Mesendoderm (in vitro differentiated cells): ENCODE results near the gene CSNK1D.

Experiments
- DNase-seq: peaks from one replicate; pipeline ENCODE4 v3.0.0; 2013
- H2AK5ac ChIP-seq: 2 replicates; pipeline ENCODE4 v1.6.1; 2013; ENCODE audit warnings: low read length, inconsistent platforms
- H2BK120ac ChIP-seq: 2 replicates; pipeline ENCODE4 v1.6.1; 2013; ENCODE audit warnings: low read depth, mild to moderate bottlenecking, low read length, moderate library complexity, mixed read lengths
- H2BK15ac ChIP-seq: replicated peaks from 2 replicates; pipeline ENCODE4 v1.6.1; 2013; ENCODE audit warnings: low read depth, mild to moderate bottlenecking, moderate library complexity
- H2BK5ac ChIP-seq: 2 replicates; pipeline ENCODE4 v1.6.1; 2013; ENCODE audit warnings: low read length, inconsistent platforms
- H3K18ac ChIP-seq: 2 replicates; pipeline ENCODE4 v1.6.1; 2013; ENCODE audit warnings: mild to moderate bottlenecking, low read length, mixed read lengths
- H3K23ac ChIP-seq: one replicate; pipeline ENCODE4 v1.6.1; 2013; ENCODE audit warnings: low read length
- H3K27ac ChIP-seq: 2 replicates; pipeline ENCODE4 v1.5.1; 2013; ENCODE audit warnings: low read depth, mild to moderate bottlenecking, inconsistent platforms, low read length, moderate library complexity
- H3K27me3 ChIP-seq: 2 replicates; pipeline ENCODE4 v1.6.1; 2013; ENCODE audit warnings: low read length, control low read depth, mild to moderate bottlenecking, inconsistent platforms; ENCODE audit not compliant: insufficient read depth, poor library complexity
- H3K36me3 ChIP-seq: 2 replicates; pipeline ENCODE4 v1.6.1; 2013; ENCODE audit warnings: low read length, inconsistent platforms; ENCODE audit not compliant: control insufficient read depth, insufficient read depth
- H3K4ac ChIP-seq: one replicate; pipeline ENCODE4 v1.6.1; 2013; ENCODE audit warnings: low read depth, mild to moderate bottlenecking, low read length, moderate library complexity
- H3K4me1 ChIP-seq: 2 replicates; pipeline ENCODE4 v1.6.1; 2013; ENCODE audit warnings: low read depth, low read length, inconsistent platforms; ENCODE audit not compliant: control insufficient read depth
- H3K4me2 ChIP-seq: 2 replicates; pipeline ENCODE4 v1.6.1; 2013; ENCODE audit warnings: low read length
- H3K4me3 ChIP-seq: 2 replicates; pipeline ENCODE4 v1.5.1; 2013; ENCODE audit warnings: mild to moderate bottlenecking, low read length
- H3K56ac ChIP-seq: one replicate; pipeline ENCODE4 v1.6.1; 2013; ENCODE audit warnings: low read length
- H3K79me1 ChIP-seq: 2 replicates; pipeline ENCODE4 v1.6.1; 2013; ENCODE audit warnings: low read length, inconsistent platforms
- H3K79me2 ChIP-seq: 2 replicates; pipeline ENCODE4 v1.6.1; 2013; ENCODE audit warnings: mild to moderate bottlenecking, low read length; ENCODE audit not compliant: control insufficient read depth, insufficient read depth
- H3K9ac ChIP-seq: 2 replicates; pipeline ENCODE4 v1.6.1; 2013; ENCODE audit warnings: low read length, inconsistent platforms
- H4K5ac ChIP-seq: one replicate; pipeline ENCODE4 v1.6.1; 2013; ENCODE audit warnings: low read length
- H4K8ac ChIP-seq: one replicate; pipeline ENCODE4 v1.6.1; 2013; ENCODE audit warnings: low read depth, mild to moderate bottlenecking, control low read depth, low read length, moderate library complexity
- WGBS: extraction: QIAGEN DNeasy Blood & Tissue Kit; methylation state at CpG from one replicate; pipeline ENCODE4 v1.1.7; 2013; ENCODE audit warnings: low lambda C conversion rate, missing lambda C conversion rate; ENCODE audit not compliant: insufficient coverage; ENCODE audit errors: extremely low coverage; 5-methylcytosine and 5-hydroxymethylcytosine counted together

The CSNK1D gene

DNA sequence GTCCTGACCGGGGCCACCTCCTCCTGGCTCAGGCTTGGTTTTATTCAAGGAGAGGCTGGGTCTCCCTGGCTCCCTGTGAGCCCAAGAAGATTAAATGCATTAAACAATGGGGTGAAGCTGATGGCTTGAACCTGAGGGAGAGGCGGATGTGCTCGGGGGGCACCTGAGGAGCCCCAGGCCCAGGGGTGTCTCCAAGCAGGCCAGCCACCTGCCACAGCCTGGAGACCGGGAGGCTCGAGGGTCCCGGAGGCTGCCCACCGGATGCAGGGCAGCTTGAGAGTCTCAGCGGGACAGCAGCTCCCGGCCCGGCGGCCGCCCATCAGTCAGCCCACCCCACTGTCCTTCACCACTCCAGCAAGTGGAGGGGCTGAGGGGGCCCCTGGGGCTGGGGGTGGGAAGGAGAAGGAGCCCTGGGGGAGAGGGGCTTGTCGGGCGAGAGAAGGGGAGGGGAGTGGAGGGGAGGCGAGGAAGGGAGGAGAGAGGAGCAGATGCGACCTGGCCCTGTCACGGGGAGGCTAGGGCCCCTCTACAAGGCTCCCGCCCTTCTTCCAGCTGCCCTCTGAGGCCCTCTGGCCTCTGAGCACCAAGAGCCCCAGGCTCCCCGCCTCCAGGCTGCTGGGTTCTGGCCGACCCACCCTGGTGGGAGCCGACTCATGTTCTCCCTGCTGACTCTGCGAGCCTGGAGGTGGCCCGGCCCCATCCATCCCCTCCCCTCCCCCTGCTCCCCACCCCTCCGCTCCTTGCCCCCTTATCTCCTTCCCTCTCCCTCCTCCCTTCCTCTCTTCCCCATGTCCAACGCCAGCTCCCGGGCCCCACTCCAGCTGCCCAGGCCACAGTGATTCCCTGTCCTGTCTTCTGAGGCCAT is 30.7 kb upstream of the CSNK1D start:
- no peak overlapping the region for H3K4me3 ChIP-seq
- DNase-seq: no peak
- no peaks in the 10 kb centered on the region for H3K79me1 ChIP-seq
- no peaks in the 10 kb centered on the region for H3K4me1 ChIP-seq
- H3K9ac ChIP-seq: no peak overlapping the region
- H4K8ac ChIP-seq: no peak overlapping the region
- H3K23ac ChIP-seq: no peak overlapping the region
- H3K4ac ChIP-seq: no peak overlapping the region
- H2BK120ac ChIP-seq: no peak overlapping the region
- H2BK5ac ChIP-seq: no peak overlapping the region
- no peaks in the 10 kb centered on the region for H3K36me3 ChIP-seq
- no peaks in the 10 kb centered on the region for H3K79me2 ChIP-seq
- WGBS: no CpG with 5 or more reads among the region's 26 CpGs
- no peak overlapping the region for H2BK15ac ChIP-seq
- no peak overlapping the region for H4K5ac ChIP-seq
- H3K4me2 ChIP-seq: no peak overlapping the region
- no peaks in the 10 kb centered on the region for H3K27me3 ChIP-seq
- H3K18ac ChIP-seq: no peak overlapping the region
- H2AK5ac ChIP-seq: no peak overlapping the region
- H3K56ac ChIP-seq: no peak overlapping the region
- H3K27ac ChIP-seq: no peak overlapping the region

DNA sequence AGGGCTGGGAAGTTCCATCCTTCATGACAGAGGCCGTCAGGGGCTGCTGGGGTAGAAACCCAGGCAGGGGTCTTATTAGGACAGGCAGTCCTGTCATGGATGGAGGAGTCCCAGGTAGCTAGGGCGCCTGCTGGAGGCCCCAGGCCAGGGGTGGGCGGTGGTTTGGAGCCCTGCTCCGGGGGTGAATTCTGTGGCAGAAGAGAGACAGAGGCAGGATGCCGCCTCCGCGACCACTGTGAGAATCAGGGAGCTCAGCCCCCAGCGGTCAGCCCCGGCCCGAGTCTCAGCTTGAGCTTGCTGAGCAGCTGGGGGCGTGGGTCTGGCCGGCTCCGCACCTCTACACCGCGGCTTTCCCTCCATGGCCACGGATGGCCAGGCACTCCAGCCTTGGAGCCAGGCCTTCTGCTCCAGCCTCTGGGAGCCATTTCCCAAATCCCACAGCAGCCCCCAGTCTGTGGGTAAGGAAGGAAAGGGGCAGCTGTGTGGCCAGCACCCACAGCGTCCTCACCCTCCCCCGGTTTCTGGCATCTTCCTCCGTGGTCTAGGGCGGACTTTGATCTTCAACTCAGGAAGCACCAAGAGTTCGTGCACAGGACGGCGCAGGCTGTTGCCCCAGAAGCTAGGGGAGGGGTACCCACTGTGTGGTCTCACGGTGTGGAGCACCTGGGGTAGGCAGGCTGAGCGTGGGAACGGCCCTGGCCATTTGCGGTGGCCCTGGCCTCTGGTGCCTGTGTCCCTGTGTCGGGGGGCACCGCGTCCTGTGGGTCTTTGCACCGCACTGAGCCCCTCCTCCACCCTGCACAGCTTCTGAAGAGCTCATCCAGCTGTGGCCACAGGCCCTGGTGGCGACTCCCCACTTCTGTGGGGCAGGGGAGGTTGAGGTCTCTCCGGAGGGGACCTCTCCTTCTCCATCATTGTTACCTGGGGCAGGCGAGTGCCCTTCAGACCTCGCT is 29.8 kb upstream of the CSNK1D start:
- H2BK120ac ChIP-seq: no peak overlapping the region
- H3K56ac ChIP-seq: no peak overlapping the region
- H3K4ac ChIP-seq: no peak overlapping the region
- H2AK5ac ChIP-seq: no peak overlapping the region
- H3K79me2 ChIP-seq: no peaks in the 10 kb centered on the region
- no peak overlapping the region for H3K23ac ChIP-seq
- H3K79me1 ChIP-seq: no peaks in the 10 kb centered on the region
- H4K5ac ChIP-seq: no peak overlapping the region
- no peaks in the 10 kb centered on the region for H3K27me3 ChIP-seq
- H3K4me3 ChIP-seq: no peak overlapping the region
- no CpG with 5 or more reads among the region's 35 CpGs for WGBS
- H3K27ac ChIP-seq: no peak overlapping the region
- H3K9ac ChIP-seq: no peak overlapping the region
- H4K8ac ChIP-seq: no peak overlapping the region
- H2BK15ac ChIP-seq: no peak overlapping the region
- H3K4me2 ChIP-seq: no peak overlapping the region
- H3K18ac ChIP-seq: no peak overlapping the region
- no peaks in the 10 kb centered on the region for H3K4me1 ChIP-seq
- H3K36me3 ChIP-seq: no peaks in the 10 kb centered on the region
- no peak for DNase-seq
- no peak overlapping the region for H2BK5ac ChIP-seq

DNA sequence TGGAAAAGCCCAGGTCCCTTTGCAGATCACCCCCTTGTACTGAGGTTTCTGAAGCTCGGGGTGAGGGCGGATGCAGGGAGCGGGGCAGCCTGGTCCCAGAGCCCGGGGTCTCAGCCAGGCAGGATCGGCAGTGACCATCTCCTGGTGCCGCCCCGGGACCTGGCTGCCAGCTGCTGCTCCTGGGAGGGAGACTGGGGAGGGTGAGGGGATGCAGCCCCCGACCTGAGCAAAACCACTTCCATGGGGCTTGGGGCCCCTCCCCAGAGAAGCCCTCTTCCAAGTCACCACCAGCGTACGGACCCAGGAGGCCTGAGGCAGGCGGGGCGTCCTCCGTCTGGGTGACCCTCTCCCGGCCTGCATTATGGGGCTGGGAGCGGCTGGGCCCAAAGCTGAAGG is 29.1 kb upstream of the CSNK1D start:
- no CpG with 5 or more reads among the region's 15 CpGs for WGBS
- no peak overlapping the region for H3K4ac ChIP-seq

DNA sequence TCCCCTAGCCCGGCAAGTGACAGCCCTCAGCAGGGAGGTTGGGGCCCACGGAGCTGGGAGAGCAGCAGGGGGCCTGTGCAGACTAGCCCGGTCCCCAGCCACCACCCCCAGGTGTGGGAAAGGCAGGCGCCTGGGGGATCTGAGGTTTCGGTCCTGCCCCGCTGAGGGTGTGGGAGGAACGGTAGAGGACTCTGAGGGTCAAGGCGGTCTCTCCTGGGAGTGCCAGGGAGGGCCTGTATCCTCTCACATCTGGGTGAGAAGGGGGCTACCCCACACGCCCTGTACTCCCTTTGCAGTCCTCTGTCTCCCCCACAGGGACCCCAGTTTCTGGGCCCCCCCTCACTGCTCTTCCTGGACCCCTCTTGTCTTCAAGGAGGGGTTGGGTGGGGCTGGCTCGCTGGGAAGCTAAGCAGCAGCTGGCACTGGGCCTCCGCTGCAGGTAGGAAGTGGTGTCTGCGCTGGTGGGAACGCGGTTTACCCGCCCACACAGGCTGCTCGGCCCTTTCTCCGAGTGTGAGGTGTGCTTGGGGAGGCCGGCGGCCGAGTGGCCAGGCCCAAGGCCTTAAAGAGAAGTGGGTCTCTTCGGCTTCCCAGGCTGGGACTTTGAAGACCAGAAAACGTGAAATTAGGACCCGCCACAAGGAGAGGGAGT is 28.5 kb upstream of the CSNK1D start:
- Histone ChIP-seq H3K4me3 (no peak overlapping the region), H3K4ac (no peak overlapping the region), H3K27ac (no peak overlapping the region), H3K79me2 (no peaks in the 10 kb centered on the region), H3K9ac (no peak overlapping the region), H2BK15ac (no peak overlapping the region), H3K4me2 (no peak overlapping the region), H3K18ac (no peak overlapping the region), H3K4me1 (no peaks in the 10 kb centered on the region), H3K23ac (no peak overlapping the region), H2BK5ac (no peak overlapping the region), H3K56ac (no peak overlapping the region), H3K79me1 (no peaks in the 10 kb centered on the region), H3K27me3 (no peaks in the 10 kb centered on the region), H2BK120ac (no peak overlapping the region), H2AK5ac (no peak overlapping the region), H3K36me3 (no peaks in the 10 kb centered on the region), H4K8ac (no peak overlapping the region), H4K5ac (no peak overlapping the region)
- DNase-seq: no peak
- no CpG with 5 or more reads among the region's 23 CpGs for WGBS

More for the DNA sequence above, 29.1 kb upstream of the CSNK1D start:
- H3K18ac ChIP-seq: no peak overlapping the region
- no peak overlapping the region for H4K5ac ChIP-seq
- no peak overlapping the region for H2BK5ac ChIP-seq
- no peak overlapping the region for H2AK5ac ChIP-seq
- H3K79me1 ChIP-seq: no peaks in the 10 kb centered on the region
- no peak overlapping the region for H3K4me2 ChIP-seq
- no peak overlapping the region for H2BK120ac ChIP-seq
- no peak overlapping the region for H4K8ac ChIP-seq
- H3K23ac ChIP-seq: no peak overlapping the region
- no peak overlapping the region for H3K56ac ChIP-seq
- H3K9ac ChIP-seq: no peak overlapping the region
- DNase-seq: no peak
- H3K27ac ChIP-seq: no peak overlapping the region
- no peaks in the 10 kb centered on the region for H3K27me3 ChIP-seq
- no peaks in the 10 kb centered on the region for H3K36me3 ChIP-seq
- H2BK15ac ChIP-seq: no peak overlapping the region
- H3K4me1 ChIP-seq: no peaks in the 10 kb centered on the region
- no peaks in the 10 kb centered on the region for H3K79me2 ChIP-seq
- no peak overlapping the region for H3K4me3 ChIP-seq

DNA sequence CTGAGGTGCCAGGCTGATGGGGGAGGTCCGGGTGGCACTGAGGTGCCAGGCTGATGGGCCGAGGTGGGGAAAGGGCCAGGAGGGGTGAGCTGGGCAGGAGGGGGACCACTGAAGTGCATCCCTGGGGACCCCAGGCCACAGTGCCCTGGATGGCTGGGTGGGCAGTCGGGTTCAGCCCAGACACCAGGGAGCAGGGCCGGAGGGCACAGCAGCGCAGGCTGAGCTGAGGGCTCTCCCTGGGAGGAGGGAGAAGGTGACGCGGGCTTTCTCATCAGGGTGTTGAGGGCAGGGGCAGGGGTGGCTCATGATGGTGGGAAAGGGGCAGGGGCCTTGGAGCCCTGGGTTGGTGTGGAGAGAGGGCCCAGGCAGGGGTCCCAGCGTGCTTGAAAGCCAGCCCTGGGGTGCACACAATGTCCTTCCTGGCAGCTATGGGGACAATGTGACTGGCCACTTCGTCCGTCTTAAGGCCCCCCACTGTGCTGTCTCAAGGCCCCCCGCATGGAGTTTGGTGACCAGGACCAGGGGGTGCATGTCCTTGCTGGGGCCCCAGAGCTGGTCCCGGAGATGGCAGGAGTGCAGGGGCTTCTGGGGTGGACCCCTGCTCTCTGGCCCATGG is 27.9 kb upstream of the CSNK1D start:
- H3K36me3 ChIP-seq: no peaks in the 10 kb centered on the region
- no peak overlapping the region for H2BK5ac ChIP-seq
- no peak overlapping the region for H2BK120ac ChIP-seq
- no peaks in the 10 kb centered on the region for H3K27me3 ChIP-seq
- H4K8ac ChIP-seq: no peak overlapping the region
- no peak overlapping the region for H3K4ac ChIP-seq
- H3K79me2 ChIP-seq: no peaks in the 10 kb centered on the region
- no peak overlapping the region for H3K23ac ChIP-seq
- H3K56ac ChIP-seq: no peak overlapping the region
- H3K4me2 ChIP-seq: no peak overlapping the region
- no peak overlapping the region for H4K5ac ChIP-seq
- H2BK15ac ChIP-seq: no peak overlapping the region
- no peak overlapping the region for H2AK5ac ChIP-seq
- no CpG with 5 or more reads among the region's 12 CpGs for WGBS
- H3K18ac ChIP-seq: no peak overlapping the region
- no peaks in the 10 kb centered on the region for H3K79me1 ChIP-seq
- DNase-seq: no peak
- H3K9ac ChIP-seq: no peak overlapping the region
- no peak overlapping the region for H3K4me3 ChIP-seq
- no peak overlapping the region for H3K27ac ChIP-seq
- no peaks in the 10 kb centered on the region for H3K4me1 ChIP-seq
